NCI-H1048 (cell line): ENCODE data around the gene COG6.

ENCODE experiments used
- DNase-seq: peaks from one replicate; lab custom pipeline; 2025; lab: John Stamatoyannopoulos, UW

COG6 gene

GRCh38 chr13:39770221-39771090 lies 115.0 kb downstream of the COG6 start:
- no peak for DNase-seq

DNA sequence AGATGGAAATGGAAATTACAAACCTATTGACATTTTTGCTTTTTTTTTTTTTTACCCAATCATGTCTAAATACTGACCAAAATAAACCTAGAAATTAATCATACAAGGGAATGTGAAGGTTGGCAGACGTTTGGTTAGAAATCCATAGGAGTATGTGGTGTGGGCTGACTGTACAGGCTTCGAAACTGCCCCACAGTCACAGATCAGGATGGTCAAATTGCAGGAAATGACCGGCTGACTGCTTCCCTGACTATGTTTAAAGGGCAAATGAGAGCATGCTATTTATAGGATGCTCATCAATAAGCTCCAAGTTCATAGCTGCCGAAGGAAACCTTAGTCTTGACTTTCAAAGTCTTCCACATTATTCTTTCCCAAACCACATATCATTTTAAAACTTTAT lies 118.4 kb downstream of the COG6 start:
- DNase-seq, result no peak

GRCh38 chr13:39776439-39776838 lies 121.0 kb downstream of the COG6 start:
- DNase-seq, result no peak

- no peak for DNase-seq
Observed at GRCh38 chr13:39777021-39777420, 121.6 kb downstream of the COG6 start.

DNA sequence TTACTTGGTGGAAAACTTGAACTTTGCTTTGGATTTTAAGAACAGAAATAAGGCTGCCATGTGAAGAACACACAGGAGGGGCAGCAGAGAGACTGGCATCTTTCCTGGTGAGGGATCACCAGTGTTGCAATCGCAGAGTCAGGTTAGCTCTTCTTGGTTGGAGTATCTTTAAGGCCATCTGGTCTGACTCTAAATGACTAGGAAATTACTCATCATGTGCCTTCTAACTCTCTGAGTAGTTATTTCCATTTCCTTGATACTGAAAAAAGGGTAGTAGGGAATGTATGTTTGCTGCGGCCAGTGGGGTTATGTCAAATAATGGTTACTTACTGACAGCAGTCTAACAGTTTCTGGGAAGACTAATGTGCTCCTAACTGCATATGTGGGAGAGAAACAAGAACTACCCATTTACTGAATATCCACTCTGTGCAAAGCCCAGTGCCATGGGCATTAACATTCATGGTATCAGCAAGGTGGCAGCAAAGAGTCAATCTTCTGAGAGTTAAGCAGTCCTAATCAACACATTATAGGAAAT lies 122.1 kb downstream of the COG6 start:
- no peak for DNase-seq

DNA sequence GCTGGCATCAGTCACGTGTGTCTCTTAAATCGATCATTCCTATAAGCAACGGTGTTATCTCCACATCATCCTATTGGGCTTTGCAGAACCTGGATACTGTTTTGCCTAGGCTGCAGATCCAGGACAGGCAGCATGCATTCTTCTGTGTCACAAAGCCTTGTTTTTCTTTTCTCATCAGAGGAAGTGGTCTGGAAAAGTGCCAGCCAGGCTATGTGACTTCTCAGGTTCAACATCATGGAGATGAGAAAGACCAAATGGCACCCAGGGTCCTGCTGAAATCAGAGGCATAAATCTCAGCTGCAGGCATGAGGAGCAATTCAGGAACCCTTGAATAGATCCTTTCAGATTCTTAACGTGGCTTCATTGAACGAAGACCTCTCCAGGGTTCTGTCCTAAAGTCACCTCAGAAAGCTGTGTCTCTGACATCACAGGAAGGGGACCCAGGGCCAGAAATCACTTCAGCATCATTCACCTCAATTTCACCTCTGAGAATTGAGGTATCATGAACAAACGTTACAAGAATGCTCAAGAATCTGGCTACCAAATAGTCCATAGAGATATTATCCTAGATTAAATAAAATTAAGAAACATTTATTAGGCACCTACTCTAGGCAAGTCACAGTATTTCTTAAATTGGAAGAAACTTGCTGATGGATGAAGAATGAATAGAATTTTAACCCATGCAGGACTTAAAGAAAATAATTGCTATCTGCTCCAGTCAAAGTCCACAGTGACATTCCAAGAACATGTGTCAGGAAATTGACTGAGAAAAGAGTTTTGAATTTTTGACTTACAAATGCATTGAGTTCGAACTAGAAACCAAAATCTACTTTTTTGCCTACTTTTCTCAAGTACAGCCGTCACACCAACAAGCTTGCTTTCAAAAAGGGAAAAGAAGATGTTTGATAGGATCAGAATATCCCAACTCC lies 124.1 kb downstream of the COG6 start:
- DNase-seq, result no peak

DNA sequence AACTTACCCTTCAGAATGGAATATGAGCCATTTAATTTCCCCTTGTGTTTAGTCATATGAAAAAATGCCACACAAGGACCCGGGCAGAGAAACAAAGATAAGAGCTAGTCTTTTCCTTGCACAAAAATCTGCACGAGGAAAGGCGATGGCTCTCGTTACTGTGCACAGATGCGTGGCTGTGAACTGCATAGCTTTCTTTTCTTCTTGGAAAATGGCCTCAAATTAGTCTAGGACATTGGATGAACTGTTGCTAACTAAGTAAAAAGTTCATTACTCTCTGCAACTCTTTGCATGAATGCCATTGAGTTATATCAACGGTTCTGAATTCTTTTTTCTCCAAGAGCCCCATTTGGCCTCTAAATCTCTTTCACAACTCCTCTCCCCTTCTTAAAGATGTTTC lies 125.2 kb downstream of the COG6 start:
- DNase-seq, result no peak

GRCh38 chr13:39781381-39781780 lies 125.9 kb downstream of the COG6 start:
- no peak for DNase-seq

DNA sequence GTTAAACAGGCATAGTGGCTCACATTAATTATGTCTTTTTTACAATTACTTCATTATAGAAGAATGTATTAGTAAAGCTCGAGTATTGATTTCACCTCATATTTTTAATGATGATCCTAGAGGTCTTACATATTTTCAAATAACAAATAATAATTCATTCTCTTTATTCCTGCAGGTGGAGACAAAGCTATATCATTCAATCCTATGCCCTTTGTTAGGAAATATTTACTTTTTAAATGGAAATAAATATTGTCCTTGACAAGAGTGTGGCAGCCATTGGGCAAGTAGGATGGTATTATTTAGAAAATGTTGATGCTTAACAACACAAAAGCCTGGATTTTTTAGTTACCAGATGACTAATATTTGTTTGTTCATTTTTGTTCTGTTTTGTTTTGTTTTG lies 127.6 kb downstream of the COG6 start:
- DNase-seq, result no peak

- DNase-seq, result no peak
Observed at GRCh38 chr13:39784347-39784746, 128.9 kb downstream of the COG6 start.

DNA sequence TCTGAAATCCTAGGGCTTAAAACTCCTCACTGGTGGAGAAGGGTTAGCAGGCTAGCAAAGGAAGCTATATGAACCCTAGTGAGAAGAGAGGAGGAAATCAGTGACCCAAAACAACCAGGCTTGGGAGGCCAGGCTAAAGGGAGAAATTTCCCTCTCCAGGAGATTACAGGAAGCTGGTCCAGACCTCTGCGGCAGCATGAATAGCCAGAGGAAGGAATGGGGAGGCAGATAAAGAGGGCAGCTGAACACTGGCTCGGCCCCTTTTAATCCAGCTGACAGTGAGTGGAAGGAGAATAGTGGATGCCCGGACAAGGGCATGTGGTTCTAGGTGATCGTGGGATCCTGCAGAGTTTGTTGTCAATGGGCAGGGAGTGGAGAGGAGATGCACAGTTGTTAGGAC lies 130.6 kb downstream of the COG6 start:
- DNase-seq, result no peak

- no peak for DNase-seq
Observed at GRCh38 chr13:39787086-39787487, 131.6 kb downstream of the COG6 start.

GRCh38 chr13:39788102-39788501 lies 132.6 kb downstream of the COG6 start:
- DNase-seq, result no peak

DNA sequence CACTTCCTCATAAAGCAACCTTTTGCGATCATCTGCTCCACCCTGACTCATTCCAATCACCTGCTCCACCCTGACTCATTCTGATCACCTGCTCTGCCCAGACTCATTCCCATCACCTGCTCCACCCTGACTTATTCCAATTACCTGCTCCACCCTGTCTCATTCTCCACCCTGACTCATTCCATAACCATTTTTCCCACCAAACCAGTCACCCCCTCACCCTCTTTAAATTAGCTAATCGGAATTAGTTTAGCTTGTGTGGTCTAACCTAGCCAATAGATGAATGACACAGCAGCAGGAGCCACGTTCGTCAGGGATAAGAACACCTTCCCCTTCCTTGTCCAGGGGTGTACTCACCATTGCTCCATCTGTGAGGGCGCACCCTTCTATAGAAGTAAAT lies 134.0 kb downstream of the COG6 start:
- DNase-seq, result no peak
